Measurements from ENCODE around the gene C1orf216. TPM values are rescaled to one million over a fixed set of nuclear protein-coding genes. Genes with fewer than 3 reads are reported as not detected.

C1orf216 gene
- total and polyA plus RNA-seq, 2 of the 4 experiments (the other 2 are of a cell fraction), result 13.4 to 16.7 TPM

DNA sequence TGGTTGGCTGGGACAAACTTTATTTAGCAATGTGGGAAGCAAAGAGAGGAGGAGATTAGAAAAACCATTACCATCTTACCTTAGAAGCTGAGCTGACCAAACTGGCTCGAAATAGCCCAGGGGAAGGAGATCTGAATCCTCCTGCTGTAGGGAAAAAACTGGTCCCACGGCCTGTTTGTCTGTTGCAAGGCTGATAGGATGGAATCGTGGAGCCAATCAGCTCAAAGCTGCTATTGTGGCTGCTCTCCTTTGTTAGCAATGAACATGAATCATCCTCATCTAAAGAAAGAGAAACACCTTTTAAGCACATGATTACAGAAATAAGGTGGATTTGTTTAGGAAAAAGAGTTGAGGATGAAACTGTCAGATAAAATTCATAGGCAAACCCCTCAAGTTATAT, 29.6 kb upstream of the C1orf216 start:
- Histone ChIP-seq H2BK20ac (ENCODE audit: low read depth, low read length) (no peak overlapping the region), H3K4ac (ENCODE audit: low read depth, low read length) (no peak overlapping the region), H4K20me1 (ENCODE audit: insufficient read depth, low read length) (no peaks in the 10 kb centered on the region), H3K4me3 (ENCODE audit: insufficient read depth, low read depth, low read length) (no peak overlapping the region), H3K23ac (ENCODE audit: low read depth, low read length) (no peak overlapping the region), H2AFZ (replicated peaks; ENCODE audit: low read length, poor library complexity) (no peak overlapping the region), H3K9ac (ENCODE audit: low read depth, low read length) (no peak overlapping the region), H3K79me1 (ENCODE audit: low read depth in 1 of 2, low read length in 2 of 2) (no peaks in the 10 kb centered on the region), H3K4me1 (ENCODE audit: control insufficient read depth, insufficient read depth, low read length) (no peaks in the 10 kb centered on the region), H4K5ac (ENCODE audit: low read depth, low read length) (no peak overlapping the region), H3K27ac (ENCODE audit: insufficient read depth, low read length) (no peak overlapping the region), H2BK15ac (ENCODE audit: low read depth, low read length) (no peak overlapping the region), H3K9me3 (ENCODE audit: control insufficient read depth, insufficient read depth, low read length) (no peaks in the 10 kb centered on the region), H2AK9ac (replicated peaks; ENCODE audit: low read depth, low read length, poor library complexity) (no peak overlapping the region), H3K4me2 (ENCODE audit: low read depth, low read length) (no peak overlapping the region), H2BK5ac (ENCODE audit: low read depth, low read length, poor library complexity, severe bottlenecking) (no peak overlapping the region), H4K8ac (ENCODE audit: low read depth in 2 of 2, low read length in 2 of 2) (no peak overlapping the region), H3K27me3 (ENCODE audit: control insufficient read depth, insufficient read depth, low read length) (no peaks in the 10 kb centered on the region), H3K36me3 (ENCODE audit: control insufficient read depth, insufficient read depth, low read length) (0 out of 2 replicates have a peak, but pooled peaks cover 2% of the 10 kb centered on the region), H3K9me1 (ENCODE audit: insufficient read depth, low read length) (peaks cover 4% of the 10 kb centered on the region; the same call in 1 of the 2 replicates), H3K14ac (replicated peaks; ENCODE audit: low read depth, low read length) (no peak overlapping the region), H4K91ac (ENCODE audit: insufficient read depth, low read depth, low read length) (no peak overlapping the region), H3K56ac (ENCODE audit: extremely low read depth, insufficient read depth, low read length) (no peak overlapping the region), H2AK5ac (ENCODE audit: low read depth, low read length) (no peak overlapping the region), H2BK120ac (ENCODE audit: low read depth, low read length) (no peak overlapping the region), H3K18ac (ENCODE audit: low read depth, low read length) (no peak overlapping the region)
- dilution Hi-C loops (cut with HindIII; ENCODE audit: low sequenced_read_pairs, unreplicated experiment), result no loop called here
- TF ChIP-seq RFX5 (IDR thresholded peaks at IDR 0.05; ENCODE audit: low read depth, low read length) (no peak), FOS (IDR thresholded peaks at IDR 0.05; ENCODE audit: low read depth, low read length) (no peak), CEBPB (IDR thresholded peaks at IDR 0.05; ENCODE audit: low read depth, low read length) (no peak), CHD1 (IDR thresholded peaks at IDR 0.05; ENCODE audit: low read depth, low read length) (no peak), MXI1 (IDR thresholded peaks at IDR 0.05; ENCODE audit: borderline replicate concordance, low read depth, low read length) (no peak), ELK1 (IDR thresholded peaks at IDR 0.05; ENCODE audit: borderline replicate concordance, low read depth, low read length) (no peak), RAD21 (IDR thresholded peaks at IDR 0.05; ENCODE audit: low read length) (no peak), CTCF (conservative IDR thresholded peaks at IDR 0.05; ENCODE audit: low read depth, low read length) (no peak), MAFK (IDR thresholded peaks at IDR 0.05; ENCODE audit: low read depth, low read length) (no peak), POLR2A (IDR thresholded peaks at IDR 0.05; ENCODE audit: low read depth, low read length) (no peak), RCOR1 (IDR thresholded peaks at IDR 0.05; ENCODE audit: insufficient replicate concordance, low read length) (no peak), MAZ (IDR thresholded peaks at IDR 0.05; ENCODE audit: borderline replicate concordance, low read depth, low read length) (no peak), NFE2L2 (IDR thresholded peaks at IDR 0.05; ENCODE audit: low read depth, low read length) (no peak), BHLHE40 (IDR thresholded peaks at IDR 0.05; ENCODE audit: low read depth, low read length) (no peak), SMC3 (IDR thresholded peaks at IDR 0.05; ENCODE audit: low read depth, low read length) (no peak)
- TF ChIP-seq, protein P1, sequence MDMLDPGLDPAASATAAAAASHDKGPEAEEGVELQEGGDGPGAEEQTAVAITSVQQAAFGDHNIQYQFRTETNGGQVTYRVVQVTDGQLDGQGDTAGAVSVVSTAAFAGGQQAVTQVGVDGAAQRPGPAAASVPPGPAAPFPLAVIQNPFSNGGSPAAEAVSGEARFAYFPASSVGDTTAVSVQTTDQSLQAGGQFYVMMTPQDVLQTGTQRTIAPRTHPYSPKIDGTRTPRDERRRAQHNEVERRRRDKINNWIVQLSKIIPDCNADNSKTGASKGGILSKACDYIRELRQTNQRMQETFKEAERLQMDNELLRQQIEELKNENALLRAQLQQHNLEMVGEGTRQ (IDR thresholded peaks at IDR 0.05; ENCODE audit: low read depth, low read length), result no peak
- ChIA-PET CTCF (no interaction called here), POLR2A (ENCODE audit: unreplicated experiment) (no interaction called here)
- ATAC-seq (ENCODE audit: low read depth), result no peak
- WGBS, 2 experiments (ENCODE audit: extremely low coverage in 2 of 2, insufficient read length in 1 of 2), result 100% methylated on average over 1 of the region's 3 CpGs; no CpG with 5 or more reads in 1 of the 2 experiments
- in situ Hi-C loops (cut with MboI; ENCODE audit: low sequenced_read_pairs), result no loop called here
- no peak for DNase-seq
- intact Hi-C loops (cut with micrococcal nuclease), result no loop called here
- BruUV-seq (replicated peaks), result no TSS peak
